Hematopoietic multipotent progenitor cell treated with erythropoietin and hydrocortisone succinate and interleukin-3 and kit ligand, for 15 days (in vitro differentiated cells): ENCODE results near the gene RHOXF2.
"Not testable (repeated sequence)": the region's sequence is repeated elsewhere in the genome, so short reads cannot be mapped to it uniquely, and the experiment has no call there.

Experiments used
- DNase-seq: peaks from one replicate; pipeline ENCODE4 v3.0.0-alpha.2; 2015; ENCODE audit warnings: low spot score

The RHOXF2 gene, protein sequence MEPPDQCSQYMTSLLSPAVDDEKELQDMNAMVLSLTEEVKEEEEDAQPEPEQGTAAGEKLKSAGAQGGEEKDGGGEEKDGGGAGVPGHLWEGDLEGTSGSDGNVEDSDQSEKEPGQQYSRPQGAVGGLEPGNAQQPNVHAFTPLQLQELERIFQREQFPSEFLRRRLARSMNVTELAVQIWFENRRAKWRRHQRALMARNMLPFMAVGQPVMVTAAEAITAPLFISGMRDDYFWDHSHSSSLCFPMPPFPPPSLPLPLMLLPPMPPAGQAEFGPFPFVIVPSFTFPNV

DNA sequence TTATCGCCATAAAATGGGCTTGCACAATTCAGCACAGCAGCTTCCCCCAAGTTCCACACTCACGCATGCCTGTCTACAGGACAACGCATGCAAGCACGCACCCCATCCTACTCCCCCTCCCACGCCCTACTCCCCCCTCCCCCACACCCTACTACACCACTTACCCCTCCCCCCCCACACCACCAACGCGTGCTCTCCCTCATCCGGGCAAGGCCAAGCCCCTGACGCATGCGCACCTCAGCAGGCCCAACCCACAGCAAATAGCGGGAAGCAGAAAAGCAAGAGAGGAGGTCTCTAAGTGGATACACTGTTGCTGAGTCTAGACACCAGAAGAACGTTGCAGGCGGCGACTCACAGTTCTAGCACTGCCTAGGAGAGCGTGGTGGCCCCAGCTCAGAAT lies at the start of gene RHOXF2:
Gene RHOXF2 (plus strand): TSS at position 301 of the 400 bp plus-strand sequence. CDS start 138 bp downstream, outside the sequence.
- DNase-seq = not testable (repeated sequence)

DNA sequence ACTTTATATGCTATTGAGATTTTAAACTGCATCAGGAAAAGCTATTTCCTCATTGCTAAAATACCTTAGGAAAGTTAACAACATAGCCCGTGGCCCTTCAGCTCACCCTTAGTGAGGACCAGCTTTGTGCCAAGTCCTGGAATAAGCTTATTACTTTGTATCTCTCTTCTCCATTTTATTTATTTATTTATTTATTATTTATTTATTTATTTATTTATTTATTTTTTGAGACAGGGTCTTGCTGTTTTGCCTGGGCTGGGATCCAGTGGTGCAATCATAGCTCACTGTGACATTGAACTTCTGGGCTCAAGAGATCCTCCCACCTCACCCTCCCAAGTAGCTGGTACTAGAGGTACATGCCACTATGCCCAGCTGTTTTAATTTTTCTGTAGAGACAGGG lies 49.0 kb upstream of the RHOXF2 start:
- no peak for DNase-seq

DNA sequence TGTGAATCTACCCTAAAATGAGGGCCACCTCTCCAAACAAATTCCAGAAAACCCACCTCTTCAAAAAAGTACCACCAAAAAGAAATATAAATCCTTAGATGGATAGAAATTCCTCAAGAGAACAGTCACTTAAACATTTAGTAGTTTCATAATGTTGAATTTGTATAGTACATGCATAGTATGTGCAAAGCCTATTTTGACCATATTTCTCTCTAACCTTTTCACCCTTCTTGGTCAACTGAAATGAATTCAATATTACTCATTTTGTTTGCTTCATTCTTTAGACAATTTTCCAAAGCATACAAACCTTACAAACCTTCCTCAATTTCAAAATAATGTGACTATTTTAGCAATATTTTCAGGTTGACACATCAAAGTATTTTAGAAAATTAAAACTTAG lies 46.8 kb upstream of the RHOXF2 start:
- DNase-seq = no peak

DNA sequence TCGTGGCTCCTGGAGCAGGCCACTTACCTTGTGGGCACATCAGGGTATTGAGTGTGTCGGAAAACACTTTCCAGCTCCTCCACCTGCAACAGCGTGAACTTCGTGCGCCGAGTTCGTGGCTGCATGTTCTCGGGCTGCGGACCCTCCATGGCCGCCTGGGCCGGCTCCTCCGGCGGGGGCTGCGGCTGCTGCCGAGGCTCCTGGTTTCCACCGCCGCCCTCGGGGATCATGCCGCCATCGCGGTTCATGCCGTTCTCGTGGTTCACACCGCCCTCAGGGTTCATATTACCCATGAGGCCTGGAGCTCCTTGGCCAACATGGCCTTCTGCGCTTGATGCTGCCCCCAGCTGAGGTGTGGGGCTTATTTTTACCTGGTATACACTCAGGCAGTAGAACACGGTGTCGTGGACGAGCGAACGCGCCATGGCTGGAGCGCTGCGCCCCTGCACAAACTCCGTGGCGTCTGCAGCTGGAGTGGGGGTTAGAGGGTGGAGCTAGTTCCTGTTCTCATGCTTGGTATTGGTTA lies 42.9 kb upstream of the RHOXF2 start, which contains the start of gene RHOXF1:
Gene RHOXF1 (minus strand): TSS at position 476 of the 526 bp plus-strand sequence. CDS start 51 bp downstream, at position 425.
- no peak for DNase-seq

DNA sequence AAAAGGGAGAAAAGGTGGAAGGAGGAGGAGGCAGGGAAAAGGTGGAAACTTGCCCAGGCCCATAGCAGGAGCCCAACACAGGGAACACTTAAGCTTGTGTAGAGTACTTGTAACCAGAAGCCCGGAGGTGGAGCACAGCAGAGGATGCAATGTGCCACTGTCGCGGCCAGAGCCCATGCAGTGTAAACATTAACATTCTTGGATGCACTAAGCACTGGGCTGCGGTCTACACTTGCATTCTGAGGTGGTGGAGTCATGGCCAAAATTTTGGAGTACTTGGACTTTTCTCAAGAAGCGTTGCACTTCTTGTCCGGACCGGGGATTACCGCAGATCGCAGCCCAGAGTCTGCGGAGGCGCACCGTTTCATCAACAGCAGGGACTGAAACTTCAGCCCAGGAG lies 38.2 kb upstream of the RHOXF2 start:
- no peak for DNase-seq

DNA sequence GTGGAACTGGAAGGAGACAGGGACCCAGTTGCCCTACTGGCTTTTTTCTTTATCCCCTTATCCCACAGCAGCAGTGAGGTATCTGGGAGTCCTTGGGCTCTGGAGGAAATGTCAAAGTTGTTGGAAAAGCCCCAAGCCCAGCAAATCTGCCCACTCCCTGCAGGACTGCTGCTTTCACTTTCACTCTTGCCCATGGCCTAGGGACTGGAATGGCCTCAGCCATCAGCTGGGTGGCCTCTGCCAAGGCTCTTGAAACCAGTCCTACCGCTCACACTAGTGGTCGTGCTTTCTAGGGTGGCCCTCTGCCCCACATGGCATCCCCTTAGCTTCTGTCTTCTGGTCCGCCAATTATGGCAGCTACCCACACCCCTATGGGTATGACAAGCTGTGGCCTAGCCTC lies 33.0 kb upstream of the RHOXF2 start:
- no peak for DNase-seq

DNA sequence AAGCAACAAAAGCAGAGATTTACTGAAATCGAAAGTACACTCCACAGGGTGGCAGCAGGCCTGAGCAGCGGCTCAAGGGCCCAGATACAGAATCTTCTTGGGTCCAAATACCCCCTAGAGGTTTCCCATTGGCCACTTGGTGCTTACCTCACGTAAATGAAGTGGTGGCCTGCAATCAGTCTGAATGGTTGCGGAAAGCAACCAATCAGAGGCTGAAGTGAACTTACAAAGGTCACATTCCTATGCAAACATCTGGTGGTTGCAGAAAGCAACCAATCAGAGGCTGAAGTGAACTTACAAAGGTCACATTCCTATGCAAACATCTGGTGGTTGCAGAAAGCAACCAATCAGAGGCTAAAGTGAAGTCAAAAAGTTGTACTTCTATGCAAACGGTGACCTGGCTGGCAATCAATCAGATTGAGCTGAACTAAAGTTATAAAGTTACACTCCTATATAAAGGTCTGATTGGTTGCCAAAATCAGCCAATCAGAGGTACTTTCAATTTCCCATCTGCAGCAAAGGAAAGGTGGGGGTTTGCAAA lies 30.0 kb upstream of the RHOXF2 start:
- DNase-seq = not testable (repeated sequence)

DNA sequence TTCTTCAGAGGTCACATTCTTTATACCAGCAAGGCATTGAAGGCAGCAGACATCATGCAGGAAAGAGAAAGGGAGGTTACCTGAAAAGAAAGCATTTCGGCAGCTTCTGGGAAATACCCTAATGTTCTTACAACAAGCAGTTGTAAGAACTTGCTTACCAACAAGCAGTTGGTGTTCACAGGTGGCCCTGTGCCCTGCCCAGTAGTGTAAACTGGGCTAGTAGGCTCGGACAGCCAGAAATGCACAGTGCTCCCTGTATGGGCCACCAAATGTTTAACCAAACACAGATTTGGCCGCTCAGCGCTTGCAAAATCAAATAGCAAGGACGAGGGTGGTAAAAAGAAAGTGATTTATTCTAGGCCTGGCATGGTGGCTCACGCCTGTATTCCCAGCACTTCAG lies 22.3 kb upstream of the RHOXF2 start:
- no peak for DNase-seq

DNA sequence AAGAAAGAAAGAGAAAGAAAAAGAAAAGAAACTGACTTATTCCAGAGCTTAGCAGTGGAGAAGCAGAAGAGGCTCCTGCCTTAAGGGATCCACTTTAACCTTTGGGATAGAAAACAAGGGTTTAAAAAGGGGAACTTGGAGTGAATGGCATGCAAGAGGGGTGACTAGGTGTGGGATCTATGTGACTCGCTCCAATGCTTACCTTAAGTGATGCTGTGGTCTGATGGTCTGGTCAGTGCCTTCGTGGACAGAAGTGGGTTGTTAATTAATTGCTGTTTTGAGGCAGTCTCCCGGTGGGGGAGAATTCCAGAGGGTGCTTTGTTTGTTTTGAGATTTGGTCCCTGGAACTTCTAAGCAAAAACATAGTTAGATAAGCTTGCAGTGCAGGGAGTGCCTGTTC lies 21.6 kb upstream of the RHOXF2 start:
- DNase-seq = no peak

DNA sequence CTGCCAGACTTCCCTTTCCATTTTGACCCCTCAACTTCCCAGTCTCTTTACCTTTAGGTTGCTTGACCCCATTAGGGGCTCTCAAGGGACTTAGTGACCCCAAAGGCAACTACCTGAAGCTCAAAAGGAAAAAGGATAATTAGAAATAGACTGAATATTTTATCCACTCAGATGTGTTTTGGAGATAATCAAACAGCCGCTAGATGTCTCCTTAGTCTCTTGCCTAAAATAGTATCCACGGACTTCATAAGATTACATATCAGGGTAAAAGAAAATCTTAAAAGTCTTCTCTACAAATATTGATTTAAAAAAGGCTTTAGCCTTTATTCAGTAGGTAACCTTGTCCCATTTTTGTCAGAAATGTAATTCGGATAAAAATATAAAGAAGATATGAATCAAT lies 21.0 kb upstream of the RHOXF2 start:
- no peak for DNase-seq

DNA sequence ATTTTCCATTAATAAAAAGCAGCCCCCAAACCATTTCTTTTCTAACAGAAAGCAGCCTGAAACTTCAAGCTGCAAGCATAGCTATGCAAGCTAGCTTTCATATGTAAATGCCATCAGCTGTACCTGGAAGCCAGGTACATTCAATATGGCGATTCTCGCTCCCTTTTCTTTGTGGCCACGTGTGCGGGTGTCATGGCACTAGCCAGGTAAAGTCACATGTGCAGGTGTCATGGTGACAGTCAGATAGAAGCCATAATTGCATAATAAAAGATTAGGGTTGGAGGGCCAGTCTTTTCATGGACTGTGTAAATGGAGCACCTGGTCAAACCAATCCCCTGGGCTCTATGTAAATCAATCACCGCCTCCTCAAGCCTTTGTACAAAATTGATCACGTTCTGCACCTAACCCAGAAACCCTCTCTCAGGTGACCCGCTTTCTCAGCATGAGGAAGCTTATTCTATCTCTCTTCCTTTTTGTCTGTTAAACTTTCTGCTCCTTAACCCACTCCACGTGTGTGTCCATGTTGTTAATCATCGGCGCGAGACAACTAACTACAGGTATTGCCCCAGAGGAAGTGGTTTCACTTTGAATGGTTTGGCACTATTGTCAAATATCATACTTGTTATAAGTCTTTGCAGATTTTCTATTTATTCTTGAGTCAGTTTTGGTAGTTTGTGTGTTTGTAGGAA lies 18.0 kb upstream of the RHOXF2 start:
- DNase-seq = no peak

DNA sequence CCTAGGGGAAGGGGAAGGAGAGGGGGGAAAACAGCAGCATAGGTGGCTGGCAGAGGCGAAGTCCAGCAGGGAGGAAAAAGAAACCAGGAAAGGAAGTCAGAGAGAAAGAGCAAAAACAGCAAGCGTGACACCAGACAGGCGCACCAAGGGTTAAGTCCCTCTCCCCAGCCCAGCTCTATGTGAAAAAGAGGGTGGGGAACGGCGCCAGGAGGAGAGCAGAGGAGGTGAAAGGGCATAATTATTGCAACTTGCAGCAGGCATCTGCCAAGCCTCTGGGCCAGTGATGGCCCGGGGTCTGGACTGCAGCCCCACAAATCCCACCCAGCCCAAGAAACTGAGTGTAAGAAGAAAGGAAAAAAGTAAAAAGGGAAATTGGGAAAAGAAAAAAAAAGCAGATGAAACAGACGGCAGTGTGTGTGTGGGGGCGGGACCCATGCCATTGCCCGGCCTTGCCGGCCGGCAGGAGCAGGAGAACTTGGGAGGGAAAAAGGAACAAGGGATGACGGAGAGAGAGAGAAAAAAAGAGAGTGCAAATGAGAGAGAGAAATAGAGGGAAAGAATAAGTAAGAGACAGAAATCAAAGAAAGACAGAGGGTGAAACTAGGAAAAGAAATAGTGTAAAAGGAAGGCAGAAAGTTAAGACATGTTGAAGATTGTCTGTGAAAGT lies 14.1 kb upstream of the RHOXF2 start:
- DNase-seq = no peak

DNA sequence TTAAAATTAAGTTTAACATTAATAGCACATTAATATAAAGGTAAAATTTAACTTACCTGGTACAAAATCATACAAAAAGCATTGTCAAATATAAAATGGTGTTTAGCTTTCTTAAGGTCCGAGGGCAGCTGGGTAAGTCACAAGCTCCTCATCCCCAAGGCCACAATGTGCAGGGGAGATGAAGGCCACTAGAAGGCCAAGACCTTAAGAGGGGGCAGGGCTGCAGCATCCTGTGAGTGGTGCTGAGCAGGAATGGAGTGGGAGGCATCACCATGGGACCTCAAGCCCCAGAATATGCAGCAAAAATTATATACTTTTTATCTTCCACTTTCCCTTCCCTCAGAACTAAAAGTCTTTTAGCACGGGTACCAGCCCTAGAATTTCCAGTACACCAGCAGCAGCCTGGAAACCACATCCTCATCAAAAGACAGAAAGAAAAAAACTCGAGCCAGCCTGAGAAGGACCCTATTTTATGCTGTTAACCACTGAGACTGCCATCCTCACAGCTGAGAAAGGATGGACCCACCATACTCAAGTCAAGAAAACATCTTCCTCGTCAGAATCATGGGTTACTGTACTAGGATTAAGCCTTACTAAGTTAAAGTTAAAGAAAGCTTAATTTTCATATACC lies 13.0 kb upstream of the RHOXF2 start:
- no peak for DNase-seq

DNA sequence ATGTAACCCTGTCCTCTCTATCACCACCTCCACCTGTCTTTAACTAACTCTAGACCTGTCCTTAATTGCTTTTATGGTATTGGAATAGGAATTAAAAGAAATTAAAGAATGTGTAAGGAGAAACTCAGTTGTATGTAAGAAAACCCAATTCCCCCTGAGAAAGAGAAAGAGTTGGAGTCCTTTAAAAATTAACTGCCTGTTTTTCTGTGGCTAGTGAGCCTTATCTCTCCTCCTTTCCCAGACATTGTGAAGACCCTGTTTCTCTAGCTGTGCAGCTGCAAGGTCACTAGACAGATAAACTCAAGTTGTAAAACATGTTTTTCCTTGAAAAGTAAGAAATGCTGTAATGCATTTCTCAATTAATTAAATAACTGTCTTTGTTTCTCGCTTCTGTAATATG lies 12.1 kb upstream of the RHOXF2 start:
- not testable (repeated sequence) for DNase-seq

DNA sequence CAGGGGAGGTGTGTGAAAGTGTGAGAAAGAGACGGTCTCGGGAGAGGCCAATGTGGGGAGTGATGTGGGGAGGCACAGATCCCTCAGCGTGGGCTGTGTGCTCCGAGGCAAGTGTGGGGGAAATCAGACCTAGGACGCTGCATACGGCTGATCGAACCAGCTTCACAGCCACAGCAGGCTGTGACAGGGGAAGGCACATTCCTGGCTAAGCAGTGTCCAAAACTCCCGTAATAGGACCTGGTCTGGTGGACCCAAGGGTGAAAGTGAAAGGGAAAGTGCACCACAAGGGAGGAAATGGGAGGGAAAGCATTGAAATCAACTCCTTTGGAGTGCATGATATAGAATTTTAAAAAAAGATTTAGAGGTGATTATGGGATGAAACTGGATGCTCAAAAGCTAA lies 10.9 kb upstream of the RHOXF2 start:
- DNase-seq = no peak

DNA sequence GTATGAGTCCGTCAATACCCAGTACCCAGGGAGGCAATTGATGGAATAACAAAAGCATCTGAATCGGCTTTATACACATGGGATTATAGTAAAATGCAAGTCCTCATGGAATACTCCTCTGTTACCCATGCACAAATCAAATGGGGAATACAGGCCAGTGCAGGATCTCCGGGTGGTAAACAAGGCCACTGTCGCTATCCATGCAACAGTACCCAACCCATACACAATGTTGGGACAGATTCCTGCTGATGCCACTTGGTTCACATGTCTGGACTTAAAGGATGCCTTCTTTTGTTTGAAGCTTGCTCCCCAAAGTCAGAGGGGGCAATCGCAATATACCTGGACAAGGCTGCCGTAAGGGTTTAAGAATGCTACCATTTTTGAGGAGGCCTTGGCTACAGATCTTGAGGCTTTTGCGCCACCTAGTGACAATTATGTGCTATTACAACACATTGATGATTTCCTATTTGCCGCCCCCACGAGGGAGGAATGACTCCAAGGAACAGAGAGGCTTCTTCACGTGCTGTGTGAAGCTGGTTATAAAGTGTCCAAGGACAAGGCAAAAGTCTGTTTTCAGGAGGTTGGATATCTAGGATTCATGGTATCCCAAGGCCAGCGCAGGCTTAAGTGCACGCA lies 8.2 kb upstream of the RHOXF2 start:
- DNase-seq = not testable (repeated sequence)

DNA sequence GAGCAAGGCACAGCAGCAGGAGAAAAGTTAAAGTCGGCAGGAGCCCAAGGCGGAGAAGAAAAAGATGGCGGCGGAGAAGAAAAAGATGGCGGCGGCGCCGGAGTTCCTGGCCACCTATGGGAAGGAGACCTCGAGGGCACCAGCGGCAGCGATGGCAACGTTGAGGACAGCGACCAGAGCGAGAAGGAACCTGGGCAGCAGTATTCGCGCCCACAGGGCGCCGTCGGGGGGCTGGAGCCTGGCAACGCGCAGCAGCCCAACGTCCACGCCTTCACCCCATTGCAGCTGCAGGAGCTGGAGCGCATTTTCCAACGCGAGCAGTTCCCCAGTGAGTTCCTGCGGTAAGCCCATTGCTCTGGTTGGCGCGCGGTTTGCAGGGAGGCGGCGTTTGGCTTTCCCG lies 673 bp downstream of the RHOXF2 start:
- DNase-seq = not testable (repeated sequence)

DNA sequence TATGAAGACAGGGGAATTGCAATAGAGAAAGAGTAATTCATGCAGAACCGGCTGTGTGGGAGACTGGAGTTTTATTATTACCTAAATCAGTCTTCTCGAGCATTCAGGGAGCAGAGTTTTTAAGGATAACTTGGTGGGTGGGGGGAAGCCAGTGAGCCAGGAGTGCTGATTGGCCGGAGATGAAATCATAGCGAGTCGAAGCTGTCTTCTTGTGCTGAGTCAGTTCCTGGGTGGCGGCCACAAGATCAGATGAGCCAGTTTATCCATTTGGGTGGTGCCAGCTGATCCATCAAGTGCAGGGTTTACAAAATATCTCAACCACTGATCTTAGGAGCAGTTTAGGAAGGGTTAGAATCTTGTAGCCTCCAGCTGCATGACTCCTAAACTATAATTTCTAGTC lies 34.8 kb downstream of the RHOXF2 start:
- not testable (repeated sequence) for DNase-seq

DNA sequence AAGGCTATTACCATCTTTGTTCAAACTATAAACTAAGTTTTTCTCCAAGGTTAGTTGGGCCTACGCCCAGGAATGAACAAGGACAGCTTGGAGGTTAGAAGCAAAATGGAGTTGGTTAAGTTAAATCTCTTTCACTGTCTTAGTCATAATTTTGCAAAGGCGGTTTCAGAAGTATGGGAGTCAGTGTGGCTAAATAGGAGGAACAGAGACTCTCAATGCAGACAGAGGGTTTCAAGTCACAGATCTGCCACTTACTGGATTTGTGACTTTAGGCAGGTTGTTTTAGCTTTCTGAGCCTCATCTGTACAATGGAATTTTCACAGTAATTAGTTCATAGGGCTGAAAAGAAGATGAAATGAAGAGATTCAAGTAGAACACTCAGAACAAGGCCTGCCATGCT lies 35.3 kb downstream of the RHOXF2 start:
- DNase-seq = not testable (repeated sequence)

DNA sequence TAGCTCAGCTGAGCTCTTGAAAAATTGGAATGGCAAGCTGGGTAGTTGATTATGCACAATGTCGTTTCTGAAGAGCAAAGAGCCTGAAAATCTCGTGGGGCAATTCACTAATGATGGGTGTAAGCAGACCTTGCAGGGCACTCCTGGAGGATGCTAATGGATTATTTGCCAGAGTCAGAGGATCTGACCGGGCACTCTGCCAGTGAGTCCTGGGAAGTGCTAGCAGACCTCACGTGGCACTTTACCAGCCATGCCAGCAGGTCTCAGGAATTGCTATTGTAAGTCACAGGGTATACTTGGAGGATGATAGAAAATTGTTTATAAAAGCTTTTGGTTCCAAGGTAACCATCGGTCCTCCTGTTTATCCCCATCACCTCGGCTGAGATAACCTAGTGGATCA lies 37.4 kb downstream of the RHOXF2 start:
- DNase-seq = not testable (repeated sequence)

DNA sequence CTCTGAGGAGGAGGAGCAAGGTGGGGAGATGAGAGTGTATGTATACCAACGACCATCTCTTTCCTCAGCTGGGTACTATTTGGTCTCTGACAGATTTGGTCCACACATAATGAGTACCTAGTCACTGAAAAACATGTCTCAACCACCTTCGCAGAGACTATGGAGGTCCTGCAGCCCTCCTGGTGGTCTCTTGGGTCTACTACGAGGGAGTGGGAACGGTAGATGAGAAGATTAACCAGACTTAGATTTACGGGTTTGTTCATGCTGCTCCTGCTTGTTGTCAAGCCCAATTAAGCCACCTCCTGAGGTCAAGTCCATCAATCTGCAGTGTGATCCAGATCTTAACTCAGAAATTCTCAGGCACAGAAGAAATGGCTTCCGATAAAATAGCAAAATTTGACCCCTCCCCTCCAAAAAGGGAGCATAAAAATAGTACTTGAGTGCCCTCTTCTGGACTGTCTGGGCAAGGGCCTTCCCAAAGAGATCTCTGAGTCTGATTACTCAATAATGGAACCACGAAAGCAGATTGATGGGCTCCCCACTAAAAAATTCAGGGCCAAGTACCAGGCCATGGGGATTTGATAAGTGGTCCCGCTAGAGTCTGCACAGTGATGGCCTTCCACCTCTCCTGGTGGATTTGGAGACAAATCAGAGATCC lies 38.3 kb downstream of the RHOXF2 start:
- DNase-seq = not testable (repeated sequence)
